Nephron (organoid): ENCODE results near the gene RDM1.
A peak's percentile ranks its signal among the peaks of the same experiment; 100 is the strongest.
"Not testable (repeated sequence)": the region's sequence is repeated elsewhere in the genome, so short reads cannot be mapped to it uniquely, and the experiment has no call there.

Source experiments
- H3K27ac Mint-ChIP-seq, 3 experiments: 2 replicates each; pipeline ENCODE4 v1.8.0; 2020; ENCODE audit warnings: mixed read lengths in 3 of 3, mild to moderate bottlenecking in 2 of 3, moderate library complexity in 1 of 3
- H3K27me3 Mint-ChIP-seq: 2 replicates; pipeline ENCODE4 v1.8.0; 2021; ENCODE audit warnings: low read depth, mild to moderate bottlenecking, moderate library complexity, mixed read lengths
- H3K36me3 Mint-ChIP-seq: 2 replicates; pipeline ENCODE4 v1.8.0; 2020; ENCODE audit warnings: low read depth, mixed read lengths
- H3K4me1 Mint-ChIP-seq: 2 replicates; pipeline ENCODE4 v1.8.0; 2020; ENCODE audit warnings: mixed read lengths
- H3K4me3 Mint-ChIP-seq, 3 experiments: 2 replicates each; pipeline ENCODE4 v1.8.0; 2020; ENCODE audit warnings: mild to moderate bottlenecking in 3 of 3, mixed read lengths in 3 of 3, moderate library complexity in 2 of 3
- H3K9me3 Mint-ChIP-seq: 2 replicates; pipeline ENCODE4 v1.8.0; 2020; ENCODE audit warnings: mixed read lengths
- TF ChIP-seq, protein P1 (sequence below), 3 experiments: fragments of 200-600 bp; sonication (generic); IDR thresholded peaks; one replicate each; pipeline ENCODE4 v1.5.0; 2021; ENCODE audit warnings: antibody characterized with exemption in 3 of 3; ENCODE audit not compliant: unreplicated experiment in 3 of 3

The RDM1 gene

DNA sequence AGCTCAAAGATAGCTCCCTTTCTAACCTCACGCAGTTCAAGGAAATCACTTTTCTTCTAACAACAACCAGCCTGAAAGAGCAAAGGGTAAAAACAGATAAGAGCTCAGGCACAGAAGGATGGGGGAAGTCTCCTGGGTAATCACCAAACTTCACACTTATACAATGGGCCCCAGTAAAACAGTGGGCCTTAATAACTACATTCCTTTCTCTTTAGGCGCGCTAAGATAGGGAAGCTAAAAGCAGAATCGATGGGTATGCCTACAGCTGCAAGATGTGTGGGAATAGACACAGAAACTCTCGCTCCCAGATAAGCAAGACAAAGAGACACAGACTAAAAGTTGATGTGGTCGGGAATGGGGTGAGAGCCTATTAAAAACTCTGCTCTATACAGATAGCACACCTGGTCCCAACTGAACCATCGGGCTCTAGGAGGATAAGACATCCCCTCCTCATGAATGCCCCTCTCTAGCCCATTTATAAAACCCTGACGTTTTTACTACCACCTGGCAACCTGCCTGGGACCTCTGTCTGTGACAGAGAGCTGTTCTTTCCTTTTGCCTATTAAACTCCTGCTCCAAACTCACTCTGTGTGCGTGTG is 12.1 kb upstream of the RDM1 start:
- H3K4me1 Mint-ChIP-seq: peaks cover 12% of the 10 kb centered on the region
- no peaks in the 10 kb centered on the region for H3K36me3 Mint-ChIP-seq
- H3K27me3 Mint-ChIP-seq: no peaks in the 10 kb centered on the region
- H3K9me3 Mint-ChIP-seq: no peaks in the 10 kb centered on the region
- peak overlapping the region; percentile 3 to 79 (median 72) for H3K27ac Mint-ChIP-seq
- TF ChIP-seq, protein P1, sequence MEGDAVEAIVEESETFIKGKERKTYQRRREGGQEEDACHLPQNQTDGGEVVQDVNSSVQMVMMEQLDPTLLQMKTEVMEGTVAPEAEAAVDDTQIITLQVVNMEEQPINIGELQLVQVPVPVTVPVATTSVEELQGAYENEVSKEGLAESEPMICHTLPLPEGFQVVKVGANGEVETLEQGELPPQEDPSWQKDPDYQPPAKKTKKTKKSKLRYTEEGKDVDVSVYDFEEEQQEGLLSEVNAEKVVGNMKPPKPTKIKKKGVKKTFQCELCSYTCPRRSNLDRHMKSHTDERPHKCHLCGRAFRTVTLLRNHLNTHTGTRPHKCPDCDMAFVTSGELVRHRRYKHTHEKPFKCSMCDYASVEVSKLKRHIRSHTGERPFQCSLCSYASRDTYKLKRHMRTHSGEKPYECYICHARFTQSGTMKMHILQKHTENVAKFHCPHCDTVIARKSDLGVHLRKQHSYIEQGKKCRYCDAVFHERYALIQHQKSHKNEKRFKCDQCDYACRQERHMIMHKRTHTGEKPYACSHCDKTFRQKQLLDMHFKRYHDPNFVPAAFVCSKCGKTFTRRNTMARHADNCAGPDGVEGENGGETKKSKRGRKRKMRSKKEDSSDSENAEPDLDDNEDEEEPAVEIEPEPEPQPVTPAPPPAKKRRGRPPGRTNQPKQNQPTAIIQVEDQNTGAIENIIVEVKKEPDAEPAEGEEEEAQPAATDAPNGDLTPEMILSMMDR (IDR thresholded peaks at IDR 0.05; ENCODE audit: unreplicated experiment in 3 of 3): no peak
- H3K4me3 Mint-ChIP-seq: no peak overlapping the region

DNA sequence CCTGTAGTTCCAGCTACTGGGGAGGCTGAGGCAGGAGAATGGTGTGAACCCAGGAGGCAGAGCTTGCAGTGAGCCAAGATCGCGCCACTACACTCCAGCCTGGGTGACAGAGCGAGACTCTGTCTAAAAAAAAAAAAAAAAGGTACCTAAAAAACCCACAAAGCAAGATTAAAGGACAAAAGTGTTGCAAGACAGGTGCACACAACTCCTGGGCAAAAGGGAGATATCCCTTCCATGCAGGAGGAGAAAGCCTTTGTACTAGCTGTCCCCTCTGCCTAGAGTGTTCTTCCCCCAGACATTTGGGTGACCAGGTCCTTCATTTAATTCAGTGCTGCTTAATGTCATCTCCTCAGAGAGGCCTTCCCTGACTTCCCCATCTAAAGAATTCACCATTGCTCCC is 7.9 kb upstream of the RDM1 start:
- H3K27ac Mint-ChIP-seq, H3K9me3 Mint-ChIP-seq, H3K27me3 Mint-ChIP-seq, H3K4me3 Mint-ChIP-seq, H3K36me3 Mint-ChIP-seq: not testable (repeated sequence)
- H3K4me1 Mint-ChIP-seq: peaks cover 16% of the 10 kb centered on the region

DNA sequence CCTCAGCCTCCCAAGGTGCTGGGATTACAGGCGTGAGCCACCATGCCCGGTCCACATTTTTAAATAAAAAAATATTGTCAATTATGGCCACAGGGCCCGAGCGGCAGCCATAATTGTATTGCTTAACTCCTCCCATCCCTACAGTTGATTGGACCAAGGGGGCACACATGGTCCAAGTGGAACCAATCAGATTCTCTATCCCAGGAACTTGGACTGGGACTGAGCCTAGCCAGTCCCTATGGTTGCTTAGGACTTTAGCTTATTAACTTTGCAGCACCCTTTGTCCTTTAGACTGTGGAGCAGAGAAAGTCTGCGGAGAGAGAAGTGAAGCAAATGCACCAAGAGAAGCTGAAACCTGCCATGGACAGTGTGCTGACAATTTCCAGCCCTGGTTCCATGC is 5.5 kb upstream of the RDM1 start:
- Mint-ChIP-seq H3K9me3 (no peaks in the 10 kb centered on the region), H3K27ac (peak overlapping the region in 1 of 3 experiments; percentile 45), H3K36me3 (no peaks in the 10 kb centered on the region), H3K4me3 (no peak overlapping the region), H3K4me1 (peaks cover 21% of the 10 kb centered on the region), H3K27me3 (no peaks in the 10 kb centered on the region)
- TF ChIP-seq, protein P1 (IDR thresholded peaks at IDR 0.05; ENCODE audit: unreplicated experiment in 3 of 3): no peak

DNA sequence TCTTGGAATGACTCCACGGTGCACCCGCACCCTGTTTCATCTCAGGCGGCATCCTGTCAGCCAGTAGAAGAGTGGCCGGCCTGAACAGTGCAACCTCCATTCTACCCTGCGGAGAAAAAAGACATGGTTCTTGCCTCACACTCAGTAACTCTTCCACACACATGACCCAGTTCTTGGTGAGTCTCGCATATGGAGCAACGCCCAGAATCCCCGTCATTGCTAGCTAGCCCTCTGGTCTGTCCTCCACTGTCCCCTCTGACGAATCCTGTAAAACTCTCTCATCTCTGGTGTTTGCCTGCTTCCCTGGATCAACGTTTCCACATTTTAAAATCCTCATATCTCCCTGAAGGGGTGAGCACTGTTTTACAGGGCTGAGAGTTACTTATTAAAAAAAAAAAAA is 4.2 kb upstream of the RDM1 start:
- H3K27me3 Mint-ChIP-seq: peaks cover 3% of the 10 kb centered on the region
- peaks cover 30% of the 10 kb centered on the region for H3K4me1 Mint-ChIP-seq
- no peaks in the 10 kb centered on the region for H3K36me3 Mint-ChIP-seq
- no peak overlapping the region for H3K4me3 Mint-ChIP-seq
- peak overlapping the region in 2 of 3 experiments; percentile 36 to 38 for H3K27ac Mint-ChIP-seq
- H3K9me3 Mint-ChIP-seq: no peaks in the 10 kb centered on the region
- TF ChIP-seq, protein P1 (IDR thresholded peaks at IDR 0.05; ENCODE audit: unreplicated experiment in 3 of 3): no peak

DNA sequence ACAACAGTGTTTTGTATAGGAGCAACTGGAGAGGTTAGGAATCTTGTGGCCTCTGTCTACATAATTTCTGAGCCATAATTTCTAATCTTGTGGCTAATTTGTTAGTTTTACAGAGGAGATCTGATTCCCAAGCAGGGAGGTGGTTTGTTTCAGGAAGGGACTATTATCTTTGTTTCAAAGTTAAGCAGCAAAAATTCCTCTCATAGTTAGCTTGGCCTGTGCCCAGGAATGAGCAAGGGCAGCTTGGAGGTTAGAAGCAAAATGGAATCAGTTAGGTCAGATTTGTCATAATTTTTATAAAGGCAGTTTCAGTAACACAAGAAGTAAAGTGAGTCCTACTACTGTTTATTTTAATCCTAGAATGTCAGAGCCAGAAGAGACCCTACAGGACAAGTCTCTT is 2.0 kb upstream of the RDM1 start:
- no peaks in the 10 kb centered on the region for H3K9me3 Mint-ChIP-seq
- H3K27ac Mint-ChIP-seq: peak overlapping the region; percentile 87 to 94 (median 94)
- peaks cover 3% of the 10 kb centered on the region for H3K27me3 Mint-ChIP-seq
- peak overlapping the region in 1 of 3 experiments; percentile 10 for H3K4me3 Mint-ChIP-seq
- no peaks in the 10 kb centered on the region for H3K36me3 Mint-ChIP-seq
- TF ChIP-seq, protein P1 (IDR thresholded peaks at IDR 0.05; ENCODE audit: unreplicated experiment in 3 of 3): no peak
- H3K4me1 Mint-ChIP-seq: peaks cover 32% of the 10 kb centered on the region

DNA sequence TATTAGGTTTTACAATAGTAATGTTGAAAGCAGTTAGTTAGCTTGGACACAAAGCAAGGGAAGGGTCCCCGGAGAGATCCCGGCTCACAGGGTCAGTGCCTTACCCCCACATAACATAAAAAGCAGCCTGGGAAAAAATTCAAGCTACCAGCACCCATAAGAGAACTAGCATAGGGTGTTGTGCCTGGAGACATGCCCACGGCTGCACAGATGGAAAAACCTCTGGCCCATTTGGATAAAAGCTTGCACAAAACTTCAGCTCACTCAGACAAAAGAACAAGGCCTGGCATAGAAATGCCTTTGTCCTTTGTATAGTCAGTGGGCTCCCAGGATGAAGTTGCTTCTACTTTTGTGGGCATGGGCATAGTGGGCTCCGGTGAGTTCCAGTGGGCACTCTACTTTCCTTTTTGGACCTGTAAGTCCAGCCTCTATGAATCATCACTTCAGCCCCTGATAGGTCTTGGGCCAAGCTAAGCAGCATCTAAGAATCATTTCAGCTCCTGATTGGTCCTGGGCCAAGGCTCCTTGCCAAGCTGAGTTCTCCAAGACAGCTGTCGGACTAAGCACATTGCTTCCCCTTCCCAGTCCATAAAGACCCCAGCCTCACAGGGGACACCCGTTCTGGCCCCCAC is 1.3 kb upstream of the RDM1 start:
- Mint-ChIP-seq H3K9me3 (no peaks in the 10 kb centered on the region), H3K4me3 (peak overlapping the region in 2 of 3 experiments; percentile 10 to 45), H3K4me1 (peaks cover 32% of the 10 kb centered on the region), H3K36me3 (no peaks in the 10 kb centered on the region), H3K27me3 (peaks cover 3% of the 10 kb centered on the region), H3K27ac (peak overlapping the region; percentile 87 to 94 (median 94))
- TF ChIP-seq, protein P1 (IDR thresholded peaks at IDR 0.05; ENCODE audit: unreplicated experiment in 3 of 3): no peak
